Mesenchymal stem cell (in vitro differentiated cells and primary cell): ENCODE measurements around the gene RIMBP2.

Experiments
- DNase-seq: peaks from one replicate; pipeline ENCODE4 v3.0.0-alpha.2; 2013
- H2AFZ ChIP-seq: one replicate; pipeline ENCODE4 v1.6.1; 2013; ENCODE audit warnings: low read depth, mild to moderate bottlenecking, control low read depth, inconsistent platforms, low read length, moderate library complexity
- H2AK5ac ChIP-seq: 2 replicates; pipeline ENCODE4 v1.6.1; 2013; ENCODE audit warnings: low read length, moderate library complexity, mild to moderate bottlenecking, inconsistent platforms; ENCODE audit not compliant: severe bottlenecking
- H2BK120ac ChIP-seq: one replicate; pipeline ENCODE4 v1.6.1; 2013; ENCODE audit warnings: low read depth, mild to moderate bottlenecking, inconsistent platforms, low read length, moderate library complexity
- H2BK12ac ChIP-seq, 2 experiments: one replicate each; pipeline ENCODE4 v1.6.1; 2013; ENCODE audit warnings: inconsistent platforms in 2 of 2, low read length in 2 of 2, mild to moderate bottlenecking in 2 of 2, moderate library complexity in 2 of 2, control low read depth in 1 of 2
- H2BK15ac ChIP-seq: one replicate; pipeline ENCODE4 v1.6.1; 2013; ENCODE audit warnings: mild to moderate bottlenecking, low read depth, inconsistent platforms; ENCODE audit not compliant: poor library complexity, severe bottlenecking
- H2BK5ac ChIP-seq: 2 replicates; pipeline ENCODE4 v1.6.1; 2013; ENCODE audit warnings: low read depth, mild to moderate bottlenecking, low read length, control low read depth, inconsistent platforms; ENCODE audit not compliant: poor library complexity, severe bottlenecking
- H3K14ac ChIP-seq, 2 experiments: one replicate each; pipeline ENCODE4 v1.6.1; 2013; ENCODE audit warnings: inconsistent platforms in 2 of 2, low read length in 2 of 2, control low read depth in 1 of 2, mild to moderate bottlenecking in 1 of 2, moderate library complexity in 1 of 2
- H3K18ac ChIP-seq, 2 experiments: one replicate each; pipeline ENCODE4 v1.6.1; 2013; ENCODE audit warnings: inconsistent platforms in 2 of 2, low read length in 2 of 2, control low read depth in 1 of 2, low read depth in 1 of 2, mild to moderate bottlenecking in 1 of 2
- H3K23ac ChIP-seq, 2 experiments: one replicate each; pipeline ENCODE4 v1.6.1; 2013; ENCODE audit warnings: inconsistent platforms in 2 of 2, low read length in 2 of 2, mild to moderate bottlenecking in 2 of 2, moderate library complexity in 2 of 2, control low read depth in 1 of 2
- H3K27ac ChIP-seq: 2 replicates; pipeline ENCODE4 v1.5.1; 2013; ENCODE audit warnings: mild to moderate bottlenecking, moderate library complexity, low read length, control low read depth, inconsistent platforms; ENCODE audit not compliant: poor library complexity, severe bottlenecking
- H3K27me3 ChIP-seq, 2 experiments: 2 replicates each; pipeline versions ENCODE4 v1.6.1 to v1.7.0; 2013; ENCODE audit warnings: low read length in 2 of 2, mild to moderate bottlenecking in 2 of 2, moderate library complexity in 2 of 2, control low read depth in 1 of 2, inconsistent platforms in 1 of 2; ENCODE audit not compliant: control insufficient read depth in 1 of 2, insufficient read depth in 1 of 2
- H3K36me3 ChIP-seq, 2 experiments: 2 replicates each; pipeline versions ENCODE4 v1.6.1 to v1.7.0; 2013; ENCODE audit warnings: low read length in 2 of 2, control low read depth in 1 of 2, inconsistent platforms in 1 of 2, low read depth in 1 of 2, mild to moderate bottlenecking in 1 of 2; ENCODE audit not compliant: insufficient read depth in 2 of 2, control insufficient read depth in 1 of 2
- H3K4ac ChIP-seq, 2 experiments: one replicate each; pipeline ENCODE4 v1.6.1; 2013; ENCODE audit warnings: inconsistent platforms in 2 of 2, low read length in 2 of 2, mild to moderate bottlenecking in 2 of 2, moderate library complexity in 2 of 2, control low read depth in 1 of 2, low read depth in 1 of 2
- H3K4me1 ChIP-seq: 2 replicates; pipeline ENCODE4 v1.6.1; 2013; ENCODE audit warnings: low read depth, low read length, control low read depth; ENCODE audit not compliant: control insufficient read depth, insufficient read depth
- H3K4me2 ChIP-seq: 2 replicates; pipeline ENCODE4 v1.6.1; 2013; ENCODE audit warnings: low read length, mild to moderate bottlenecking, inconsistent platforms; ENCODE audit not compliant: poor library complexity, severe bottlenecking
- H3K4me3 ChIP-seq, 2 experiments: 2 replicates each; pipeline versions ENCODE4 v1.5.1 to v1.7.0; 2013; ENCODE audit warnings: low read length in 2 of 2, mild to moderate bottlenecking in 2 of 2, control low read depth in 1 of 2, low read depth in 1 of 2; ENCODE audit not compliant: insufficient read depth in 1 of 2
- H3K79me1 ChIP-seq: replicated peaks from 2 replicates; pipeline ENCODE4 v1.6.1; 2013; ENCODE audit warnings: mild to moderate bottlenecking, control low read depth, low read length, inconsistent platforms; ENCODE audit not compliant: poor library complexity, severe bottlenecking
- H3K9ac ChIP-seq: 2 replicates; pipeline ENCODE4 v1.7.0; 2013; ENCODE audit warnings: mild to moderate bottlenecking, low read length, moderate library complexity
- H3K9me3 ChIP-seq: 2 replicates; pipeline ENCODE4 v1.7.0; 2013; ENCODE audit warnings: mild to moderate bottlenecking, low read length; ENCODE audit not compliant: control insufficient read depth
- H4K8ac ChIP-seq: one replicate; pipeline ENCODE4 v1.6.1; 2013; ENCODE audit warnings: inconsistent platforms, mild to moderate bottlenecking, low read length, moderate library complexity
- H4K91ac ChIP-seq: one replicate; pipeline ENCODE4 v1.6.1; 2013; ENCODE audit warnings: mild to moderate bottlenecking, low read length, inconsistent platforms
- WGBS: methylation state at CpG from one replicate; pipeline ENCODE4 v1.1.7; 2013; ENCODE audit warnings: mixed read lengths; 5-methylcytosine and 5-hydroxymethylcytosine counted together

Gene RIMBP2

GRCh38 chr12:130476451-130477135 lies 239.5 kb downstream of the RIMBP2 start:
- no peak overlapping the region for H4K91ac ChIP-seq
- no peak overlapping the region for H2AK5ac ChIP-seq
- H2AFZ ChIP-seq = no peak overlapping the region
- H4K8ac ChIP-seq = no peak overlapping the region
- no peak overlapping the region for H2BK5ac ChIP-seq
- H3K18ac ChIP-seq = no peak overlapping the region
- H2BK120ac ChIP-seq = no peak overlapping the region
- no peak for DNase-seq
- no peak overlapping the region for H3K14ac ChIP-seq
- no peaks in the 10 kb centered on the region for H3K36me3 ChIP-seq
- no peak overlapping the region for H3K9ac ChIP-seq
- H3K4me2 ChIP-seq = no peak overlapping the region
- no peaks in the 10 kb centered on the region for H3K79me1 ChIP-seq
- no peak overlapping the region for H3K4me3 ChIP-seq
- H3K27me3 ChIP-seq = no peaks in the 10 kb centered on the region
- no peak overlapping the region for H3K4ac ChIP-seq
- H3K27ac ChIP-seq = no peak overlapping the region
- H2BK15ac ChIP-seq = no peak overlapping the region
- peaks cover 3% of the 10 kb centered on the region for H3K9me3 ChIP-seq
- H3K23ac ChIP-seq = no peak overlapping the region
- no peak overlapping the region for H2BK12ac ChIP-seq
- WGBS = 64% methylated on average over 20 of the region's 20 CpGs
- H3K4me1 ChIP-seq = no peaks in the 10 kb centered on the region

- H2BK12ac ChIP-seq = no peak overlapping the region
- no peak overlapping the region for H2BK15ac ChIP-seq
- H3K4ac ChIP-seq = no peak overlapping the region
- WGBS = 85% methylated on average over 27 of the region's 27 CpGs
- no peak overlapping the region for H3K14ac ChIP-seq
- H2AFZ ChIP-seq = no peak overlapping the region
- no peak overlapping the region for H3K23ac ChIP-seq
- H3K9me3 ChIP-seq = peaks cover 3% of the 10 kb centered on the region
- H3K27me3 ChIP-seq = no peaks in the 10 kb centered on the region
- H2AK5ac ChIP-seq = no peak overlapping the region
- no peak overlapping the region for H4K91ac ChIP-seq
- H3K18ac ChIP-seq = no peak overlapping the region
- H3K4me3 ChIP-seq = no peak overlapping the region
- no peak overlapping the region for H3K27ac ChIP-seq
- no peak overlapping the region for H2BK5ac ChIP-seq
- H3K79me1 ChIP-seq = no peaks in the 10 kb centered on the region
- no peak for DNase-seq
- no peaks in the 10 kb centered on the region for H3K36me3 ChIP-seq
- no peaks in the 10 kb centered on the region for H3K4me1 ChIP-seq
- H3K4me2 ChIP-seq = no peak overlapping the region
- no peak overlapping the region for H2BK120ac ChIP-seq
- H4K8ac ChIP-seq = no peak overlapping the region
- no peak overlapping the region for H3K9ac ChIP-seq
Observed at GRCh38 chr12:130474599-130475269, 241.4 kb downstream of the RIMBP2 start.

- DNase-seq = no peak
- H3K4ac ChIP-seq = no peak overlapping the region
- no peak overlapping the region for H3K18ac ChIP-seq
- no peak overlapping the region for H2AK5ac ChIP-seq
- H3K4me1 ChIP-seq = no peaks in the 10 kb centered on the region
- H2AFZ ChIP-seq = no peak overlapping the region
- no peak overlapping the region for H3K4me3 ChIP-seq
- no peak overlapping the region for H3K27ac ChIP-seq
- no peak overlapping the region for H3K23ac ChIP-seq
- H3K4me2 ChIP-seq = no peak overlapping the region
- H2BK12ac ChIP-seq = no peak overlapping the region
- H4K91ac ChIP-seq = no peak overlapping the region
- H4K8ac ChIP-seq = no peak overlapping the region
- H3K9me3 ChIP-seq = peaks cover 5% of the 10 kb centered on the region
- no peak overlapping the region for H2BK15ac ChIP-seq
- H3K79me1 ChIP-seq = no peaks in the 10 kb centered on the region
- no peak overlapping the region for H2BK5ac ChIP-seq
- H3K36me3 ChIP-seq = no peaks in the 10 kb centered on the region
- H3K27me3 ChIP-seq = no peaks in the 10 kb centered on the region
- WGBS = 75% methylated on average over 17 of the region's 17 CpGs
- no peak overlapping the region for H3K9ac ChIP-seq
- no peak overlapping the region for H2BK120ac ChIP-seq
- H3K14ac ChIP-seq = no peak overlapping the region
Observed at GRCh38 chr12:130473266-130473665, 242.8 kb downstream of the RIMBP2 start.

GRCh38 chr12:130470969-130471368 lies 245.1 kb downstream of the RIMBP2 start:
- H3K9ac ChIP-seq = no peak overlapping the region
- no peak overlapping the region for H3K4me3 ChIP-seq

More at GRCh38 chr12:130470969-130471368, 245.1 kb downstream of the RIMBP2 start:
- no peak overlapping the region for H2BK12ac ChIP-seq
- H2BK5ac ChIP-seq = no peak overlapping the region
- H3K4ac ChIP-seq = no peak overlapping the region
- no peak for DNase-seq
- no peak overlapping the region for H3K18ac ChIP-seq
- no peaks in the 10 kb centered on the region for H3K36me3 ChIP-seq
- no peak overlapping the region for H2BK15ac ChIP-seq
- H4K91ac ChIP-seq = no peak overlapping the region
- no peak overlapping the region for H3K4me2 ChIP-seq
- H3K4me1 ChIP-seq = no peaks in the 10 kb centered on the region
- no peaks in the 10 kb centered on the region for H3K27me3 ChIP-seq
- H3K9me3 ChIP-seq = peaks cover 14% of the 10 kb centered on the region
- no peak overlapping the region for H2BK120ac ChIP-seq
- no peak overlapping the region for H3K27ac ChIP-seq
- H2AK5ac ChIP-seq = no peak overlapping the region
- no peak overlapping the region for H3K23ac ChIP-seq
- no peaks in the 10 kb centered on the region for H3K79me1 ChIP-seq
- WGBS = 86% methylated on average over 6 of the region's 6 CpGs
- no peak overlapping the region for H2AFZ ChIP-seq
- no peak overlapping the region for H3K14ac ChIP-seq
- H4K8ac ChIP-seq = no peak overlapping the region
